Mammary epithelial cell (primary cell): ENCODE measurements around the gene MDC1.

Experiments
- EZH2 ChIP-seq: IDR thresholded peaks from 2 replicates; pipeline ENCODE4 v1.6.1; 2012; ENCODE audit warnings: low read length, inconsistent platforms, borderline replicate concordance
- TF ChIP-seq, protein P1 (sequence below), 2 donors: IDR thresholded peaks in 1 of 2; conservative IDR thresholded peaks in 1 of 2; 2 replicates each; pipeline ENCODE4 v1.5.1; 2011 to 2012; ENCODE audit warnings: inconsistent platforms in 2 of 2, low read length in 2 of 2, mild to moderate bottlenecking in 2 of 2, control low read depth in 1 of 2, low read depth in 1 of 2; ENCODE audit not compliant: insufficient read depth in 1 of 2; ENCODE audit errors: extremely low read depth in 1 of 2

DNA sequence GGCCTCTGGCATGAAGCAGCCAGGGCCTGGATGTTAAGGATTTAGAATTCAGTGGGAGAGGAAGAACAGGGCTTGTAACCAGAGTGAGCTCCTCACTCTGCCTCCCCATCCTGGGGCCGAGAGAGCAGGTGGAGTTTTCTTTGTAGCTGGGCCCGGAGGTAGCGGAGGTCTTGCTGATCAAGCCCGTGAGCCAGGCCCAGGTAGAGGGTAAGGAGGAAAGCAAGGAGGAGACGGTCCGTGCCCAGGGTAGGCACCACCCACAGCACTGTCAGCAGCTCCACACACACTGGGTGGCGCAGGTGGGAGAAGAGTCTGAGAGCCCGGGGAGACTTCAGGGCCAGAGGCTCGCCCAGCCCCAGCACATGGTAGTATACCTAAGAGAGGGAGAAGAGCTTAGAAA lies 28.5 kb downstream of the MDC1 start:
- TF ChIP-seq, protein P1, sequence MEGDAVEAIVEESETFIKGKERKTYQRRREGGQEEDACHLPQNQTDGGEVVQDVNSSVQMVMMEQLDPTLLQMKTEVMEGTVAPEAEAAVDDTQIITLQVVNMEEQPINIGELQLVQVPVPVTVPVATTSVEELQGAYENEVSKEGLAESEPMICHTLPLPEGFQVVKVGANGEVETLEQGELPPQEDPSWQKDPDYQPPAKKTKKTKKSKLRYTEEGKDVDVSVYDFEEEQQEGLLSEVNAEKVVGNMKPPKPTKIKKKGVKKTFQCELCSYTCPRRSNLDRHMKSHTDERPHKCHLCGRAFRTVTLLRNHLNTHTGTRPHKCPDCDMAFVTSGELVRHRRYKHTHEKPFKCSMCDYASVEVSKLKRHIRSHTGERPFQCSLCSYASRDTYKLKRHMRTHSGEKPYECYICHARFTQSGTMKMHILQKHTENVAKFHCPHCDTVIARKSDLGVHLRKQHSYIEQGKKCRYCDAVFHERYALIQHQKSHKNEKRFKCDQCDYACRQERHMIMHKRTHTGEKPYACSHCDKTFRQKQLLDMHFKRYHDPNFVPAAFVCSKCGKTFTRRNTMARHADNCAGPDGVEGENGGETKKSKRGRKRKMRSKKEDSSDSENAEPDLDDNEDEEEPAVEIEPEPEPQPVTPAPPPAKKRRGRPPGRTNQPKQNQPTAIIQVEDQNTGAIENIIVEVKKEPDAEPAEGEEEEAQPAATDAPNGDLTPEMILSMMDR (conservative IDR thresholded peaks at IDR 0.05 in 1 of 2, IDR thresholded peaks at IDR 0.05 in 1 of 2; ENCODE audit: extremely low read depth in 1 of 2, insufficient read depth in 1 of 2, low read depth in 1 of 2, low read length in 2 of 2) = no peak
- TF ChIP-seq EZH2 = no peak
